ENCODE data around the gene MED9. TPM values are rescaled to one million over a fixed set of nuclear protein-coding genes. Genes with fewer than 3 reads are reported as not detected.
A peak's percentile ranks its signal among the peaks of the same experiment; 100 is the strongest.
"Not testable (repeated sequence)": the region's sequence is repeated elsewhere in the genome, so short reads cannot be mapped to it uniquely, and the experiment has no call there.

The MED9 gene
- total RNA-seq, 1 experiment from 2014 or later: 13.1 TPM

GRCh38 chr17:17445925-17446665, 30.7 kb upstream of the MED9 start:
- Histone ChIP-seq H3K27ac (peak overlapping the region; percentile 72), H3K4me1 (replicated peaks) (peaks cover 56% of the 10 kb centered on the region), H3K4me3 (peak overlapping the region; percentile 0; the same call in 1 of the 2 replicates), H3K9me3 (replicated peaks) (no peaks in the 10 kb centered on the region), H3K36me3 (no peaks in the 10 kb centered on the region), H3K27me3 (replicated peaks) (no peaks in the 10 kb centered on the region)
- peak; percentile 95 to 96 for DNase-seq (ENCODE audit: low read depth in 1 of 2, low spot score in 2 of 2)

- H3K36me3 ChIP-seq: no peaks in the 10 kb centered on the region
- no peak for DNase-seq (ENCODE audit: low read depth in 1 of 2, low spot score in 2 of 2)
- peak overlapping the region; percentile 72 for H3K27ac ChIP-seq
- no peaks in the 10 kb centered on the region for H3K27me3 ChIP-seq (replicated peaks)
- H3K4me1 ChIP-seq (replicated peaks): peaks cover 53% of the 10 kb centered on the region
- no peak overlapping the region for H3K4me3 ChIP-seq
- H3K9me3 ChIP-seq (replicated peaks): no peaks in the 10 kb centered on the region
Measured at GRCh38 chr17:17446666-17447155, 30.1 kb upstream of the MED9 start.

GRCh38 chr17:17447264-17447663, 29.5 kb upstream of the MED9 start:
- Histone ChIP-seq H3K9me3 (replicated peaks) (no peaks in the 10 kb centered on the region), H3K27ac (no peak overlapping the region), H3K36me3 (no peaks in the 10 kb centered on the region), H3K4me1 (replicated peaks) (peaks cover 53% of the 10 kb centered on the region), H3K4me3 (no peak overlapping the region), H3K27me3 (replicated peaks) (no peaks in the 10 kb centered on the region)
- no peak for DNase-seq (ENCODE audit: low read depth in 1 of 2, low spot score in 2 of 2)

- Histone ChIP-seq H3K27me3 (replicated peaks) (no peaks in the 10 kb centered on the region), H3K4me1 (replicated peaks) (peaks cover 53% of the 10 kb centered on the region), H3K36me3 (no peaks in the 10 kb centered on the region), H3K27ac (no peak overlapping the region), H3K4me3 (no peak overlapping the region), H3K9me3 (replicated peaks) (no peaks in the 10 kb centered on the region)
- no peak for DNase-seq (ENCODE audit: low read depth in 1 of 2, low spot score in 2 of 2)
Measured at GRCh38 chr17:17448076-17448475, 28.7 kb upstream of the MED9 start.

GRCh38 chr17:17448723-17449122, 28.1 kb upstream of the MED9 start:
- DNase-seq (ENCODE audit: low read depth in 1 of 2, low spot score in 2 of 2): no peak

GRCh38 chr17:17453088-17453487, 23.7 kb upstream of the MED9 start:
- no peak overlapping the region for H3K27ac ChIP-seq
- no peaks in the 10 kb centered on the region for H3K36me3 ChIP-seq
- H3K27me3 ChIP-seq (replicated peaks): no peaks in the 10 kb centered on the region
- no peak overlapping the region for H3K4me3 ChIP-seq
- H3K4me1 ChIP-seq (replicated peaks): peaks cover 7% of the 10 kb centered on the region
- DNase-seq (ENCODE audit: low read depth in 1 of 2, low spot score in 2 of 2): no peak
- no peaks in the 10 kb centered on the region for H3K9me3 ChIP-seq (replicated peaks)

More at GRCh38 chr17:17448723-17449122, 28.1 kb upstream of the MED9 start:
- no peaks in the 10 kb centered on the region for H3K36me3 ChIP-seq
- H3K27me3 ChIP-seq (replicated peaks): no peaks in the 10 kb centered on the region
- H3K4me1 ChIP-seq (replicated peaks): peaks cover 46% of the 10 kb centered on the region
- no peak overlapping the region for H3K27ac ChIP-seq
- no peak overlapping the region for H3K4me3 ChIP-seq
- no peaks in the 10 kb centered on the region for H3K9me3 ChIP-seq (replicated peaks)

- Histone ChIP-seq H3K4me3 (no peak overlapping the region), H3K27me3 (replicated peaks) (no peaks in the 10 kb centered on the region), H3K36me3 (no peaks in the 10 kb centered on the region), H3K4me1 (replicated peaks) (peaks cover 3% of the 10 kb centered on the region; the same call in 1 of the 2 replicates), H3K27ac (no peak overlapping the region), H3K9me3 (replicated peaks) (no peaks in the 10 kb centered on the region)
- no peak for DNase-seq (ENCODE audit: low read depth in 1 of 2, low spot score in 2 of 2)
Measured at GRCh38 chr17:17454276-17454675, 22.5 kb upstream of the MED9 start.

- not testable (repeated sequence) for H3K4me3 ChIP-seq; H3K27ac ChIP-seq; H3K27me3 ChIP-seq (replicated peaks); H3K9me3 ChIP-seq (replicated peaks); H3K4me1 ChIP-seq (replicated peaks); H3K36me3 ChIP-seq; DNase-seq (ENCODE audit: low read depth in 1 of 2, low spot score in 2 of 2)
Measured at GRCh38 chr17:17454700-17455099, 22.1 kb upstream of the MED9 start.

- DNase-seq (ENCODE audit: low read depth in 1 of 2, low spot score in 2 of 2): no peak
- Histone ChIP-seq H3K27me3 (replicated peaks) (no peaks in the 10 kb centered on the region), H3K4me3 (no peak overlapping the region), H3K27ac (no peak overlapping the region), H3K36me3 (no peaks in the 10 kb centered on the region), H3K4me1 (replicated peaks) (peaks cover 3% of the 10 kb centered on the region; the same call in 1 of the 2 replicates), H3K9me3 (replicated peaks) (no peaks in the 10 kb centered on the region)
Measured at GRCh38 chr17:17455173-17455572, 21.6 kb upstream of the MED9 start.

GRCh38 chr17:17456251-17456650, 20.5 kb upstream of the MED9 start:
- Histone ChIP-seq H3K4me1 (replicated peaks) (peaks cover 3% of the 10 kb centered on the region; the same call in 1 of the 2 replicates), H3K9me3 (replicated peaks) (no peaks in the 10 kb centered on the region), H3K27ac (no peak overlapping the region), H3K4me3 (no peak overlapping the region), H3K36me3 (no peaks in the 10 kb centered on the region), H3K27me3 (replicated peaks) (no peaks in the 10 kb centered on the region; the same call in 1 of the 2 replicates)
- DNase-seq (ENCODE audit: low read depth in 1 of 2, low spot score in 2 of 2): no peak

GRCh38 chr17:17457680-17458079, 19.1 kb upstream of the MED9 start:
- Histone ChIP-seq H3K36me3 (no peaks in the 10 kb centered on the region), H3K4me3 (no peak overlapping the region), H3K9me3 (replicated peaks) (no peaks in the 10 kb centered on the region), H3K27ac (no peak overlapping the region), H3K27me3 (replicated peaks) (no peaks in the 10 kb centered on the region; the same call in 1 of the 2 replicates), H3K4me1 (replicated peaks) (peaks cover 3% of the 10 kb centered on the region; the same call in 1 of the 2 replicates)
- no peak for DNase-seq (ENCODE audit: low read depth in 1 of 2, low spot score in 2 of 2)

GRCh38 chr17:17460038-17460437, 16.8 kb upstream of the MED9 start:
- H3K27ac ChIP-seq: no peak overlapping the region
- no peak for DNase-seq (ENCODE audit: low read depth in 1 of 2, low spot score in 2 of 2)

GRCh38 chr17:17462048-17462824, 14.6 kb upstream of the MED9 start:
- Histone ChIP-seq H3K27me3 (replicated peaks) (peaks cover 4% of the 10 kb centered on the region; the same call in 1 of the 2 replicates), H3K9me3 (replicated peaks) (no peaks in the 10 kb centered on the region), H3K27ac (no peak overlapping the region), H3K4me1 (replicated peaks) (no peaks in the 10 kb centered on the region), H3K36me3 (no peaks in the 10 kb centered on the region), H3K4me3 (no peak overlapping the region)
- no peak for DNase-seq (ENCODE audit: low read depth in 1 of 2, low spot score in 2 of 2)

More at GRCh38 chr17:17460038-17460437, 16.8 kb upstream of the MED9 start:
- no peak overlapping the region for H3K4me3 ChIP-seq
- peaks cover 3% of the 10 kb centered on the region; the same call in 1 of the 2 replicates for H3K4me1 ChIP-seq (replicated peaks)
- H3K9me3 ChIP-seq (replicated peaks): no peaks in the 10 kb centered on the region
- peaks cover 4% of the 10 kb centered on the region; the same call in 1 of the 2 replicates for H3K27me3 ChIP-seq (replicated peaks)
- H3K36me3 ChIP-seq: no peaks in the 10 kb centered on the region

GRCh38 chr17:17463821-17464220, 13.0 kb upstream of the MED9 start:
- H3K4me3 ChIP-seq: no peak overlapping the region
- H3K27ac ChIP-seq: no peak overlapping the region
- peaks cover 4% of the 10 kb centered on the region; the same call in 1 of the 2 replicates for H3K27me3 ChIP-seq (replicated peaks)
- DNase-seq (ENCODE audit: low read depth in 1 of 2, low spot score in 2 of 2): no peak
- no peaks in the 10 kb centered on the region for H3K36me3 ChIP-seq
- no peaks in the 10 kb centered on the region for H3K9me3 ChIP-seq (replicated peaks)
- H3K4me1 ChIP-seq (replicated peaks): no peaks in the 10 kb centered on the region

Data from SJSA1 (cell line).